ENCODE results near the gene TRIAP1.

TRIAP1 gene

DNA sequence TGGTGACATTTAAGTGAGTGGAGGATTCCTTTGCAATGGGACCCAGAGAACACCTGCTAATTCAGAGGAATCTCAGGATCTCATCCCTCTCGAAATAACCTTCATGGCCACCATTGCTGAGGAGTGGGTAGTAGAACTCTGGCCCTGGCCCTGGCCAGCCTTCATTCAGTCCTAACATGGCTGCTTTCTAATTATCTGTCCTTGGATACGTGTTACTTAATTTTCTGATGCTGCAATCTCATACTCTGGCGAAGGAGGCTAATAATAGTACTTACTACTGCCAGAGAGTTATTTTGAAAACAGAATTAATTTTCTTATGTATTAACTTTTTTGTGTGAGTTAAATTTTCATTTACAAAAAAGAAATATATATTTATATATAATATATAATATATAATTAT, 20.4 kb downstream of the TRIAP1 start:
- DNase-seq = no peak

DNA sequence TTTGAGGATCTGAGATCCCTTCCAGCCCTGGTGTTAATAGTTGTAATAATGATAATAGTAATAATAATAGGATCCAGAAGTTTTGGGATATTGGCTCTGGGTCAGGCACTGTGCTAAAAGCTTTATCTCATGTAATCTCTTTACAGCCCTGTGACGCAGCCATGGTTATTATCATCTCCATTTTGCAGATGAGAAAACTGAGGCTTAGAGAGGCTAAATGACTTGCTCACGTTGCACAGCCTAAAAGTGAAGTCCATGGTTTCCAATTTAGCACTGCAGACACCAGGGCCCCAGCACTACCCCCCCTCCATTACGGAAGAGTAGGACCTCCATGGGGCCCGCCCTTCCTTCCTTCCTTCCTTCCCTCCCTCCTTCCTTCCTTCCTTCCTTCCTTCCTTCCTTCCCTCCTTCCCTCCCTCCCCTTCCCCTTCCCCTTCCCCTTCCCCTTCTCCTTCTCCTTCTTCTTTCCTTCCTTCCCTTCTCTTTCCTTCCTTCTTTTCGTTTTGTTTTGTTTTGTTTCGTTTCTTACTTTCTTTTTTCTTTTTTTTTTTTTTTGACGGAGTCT, 23.2 kb downstream of the TRIAP1 start:
- no peak for DNase-seq

GRCh38 chr12:120421701-120422100, 24.5 kb downstream of the TRIAP1 start:
- no peak for DNase-seq

DNA sequence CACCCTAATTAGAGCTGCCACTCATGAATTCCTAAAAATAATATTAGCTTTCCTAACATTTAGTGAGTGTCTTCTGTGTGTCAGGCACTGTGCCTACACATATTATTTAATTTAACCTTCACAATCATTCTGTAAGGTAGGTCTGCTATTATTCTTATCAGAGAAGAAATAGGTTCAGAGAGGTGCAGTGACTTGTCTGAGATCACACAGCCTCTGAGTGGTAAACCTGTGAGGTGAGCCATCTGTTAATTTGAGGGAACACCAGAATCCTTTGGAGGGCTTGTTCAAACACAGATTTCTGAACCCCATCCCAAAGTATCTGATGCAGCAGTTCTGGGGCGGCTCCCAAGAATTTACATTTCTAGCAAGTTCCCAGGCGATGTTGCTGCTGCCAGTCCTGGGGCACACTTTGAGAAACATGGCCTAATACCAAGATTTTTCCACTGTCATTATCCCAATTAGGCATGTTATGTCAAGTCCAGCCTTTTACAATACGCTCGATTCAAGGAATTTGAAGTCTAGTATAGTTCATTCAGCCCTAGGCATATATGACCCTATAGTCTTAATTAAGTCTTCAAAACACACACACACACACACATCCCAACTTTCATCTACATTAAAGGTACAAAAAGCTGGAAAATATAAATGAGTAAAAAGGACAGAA, 28.1 kb downstream of the TRIAP1 start:
- DNase-seq = no peak

- no peak for DNase-seq
Observed at GRCh38 chr12:120416490-120417216, 29.5 kb downstream of the TRIAP1 start.

DNA sequence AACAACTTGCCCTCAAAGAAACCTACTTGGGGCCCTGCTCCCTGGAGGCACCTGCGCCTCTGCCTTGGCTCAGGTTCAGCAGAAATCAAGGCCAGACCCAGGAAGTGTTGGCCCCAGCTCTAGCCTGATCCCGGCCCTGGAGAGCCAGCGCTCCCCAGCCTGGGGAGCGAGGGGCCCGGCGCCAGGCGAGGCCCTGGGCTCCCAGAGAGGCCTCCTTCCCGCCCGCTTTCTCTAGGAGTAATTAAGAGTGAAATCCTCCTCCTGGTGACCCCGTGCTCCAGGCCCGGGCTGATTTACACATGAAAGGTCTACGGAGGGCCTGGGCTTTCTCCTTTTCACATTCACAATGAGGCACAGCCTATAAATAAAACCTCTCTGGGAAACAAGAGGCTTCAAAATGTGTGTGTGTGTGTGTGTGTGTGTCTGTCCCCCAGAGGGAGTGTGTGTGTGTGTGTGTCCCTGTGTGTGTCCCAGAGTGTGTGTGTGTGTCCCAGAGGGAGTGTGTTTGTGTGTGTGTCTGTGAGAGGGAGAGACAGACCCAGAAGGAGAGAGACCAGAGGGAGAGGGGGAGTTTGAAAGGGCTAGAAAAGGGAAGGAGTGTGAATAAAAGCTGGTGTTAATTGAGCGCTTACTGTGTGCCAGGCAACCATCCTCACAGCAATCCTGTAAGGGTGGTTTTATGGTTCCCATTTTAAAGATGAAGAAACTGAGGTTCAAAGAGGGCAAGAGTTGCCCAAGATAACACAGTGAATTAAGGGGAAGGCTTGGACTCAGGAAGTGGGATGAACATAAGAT, 32.1 kb downstream of the TRIAP1 start:
- DNase-seq = no peak

DNA sequence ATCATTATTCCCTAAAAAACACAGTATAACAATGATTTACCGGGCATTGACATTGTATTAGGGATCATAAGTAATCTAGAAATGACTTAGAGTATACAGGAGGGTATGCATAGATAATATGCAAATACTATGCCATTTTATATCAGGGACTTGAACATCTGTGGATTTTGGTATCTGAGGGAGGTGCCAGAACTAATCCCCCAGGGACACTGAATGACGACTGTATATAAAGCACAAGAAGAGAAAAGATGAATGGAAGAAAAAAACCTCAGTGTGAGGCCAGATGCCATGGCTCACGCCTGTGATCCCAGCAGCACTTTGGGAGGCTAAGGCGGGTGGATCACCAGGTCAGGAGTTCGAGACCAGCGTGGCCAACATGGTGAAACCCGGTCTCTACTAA, 33.8 kb downstream of the TRIAP1 start:
- DNase-seq = no peak

- DNase-seq = no peak
Observed at GRCh38 chr12:120408771-120409170, 37.4 kb downstream of the TRIAP1 start.

DNA sequence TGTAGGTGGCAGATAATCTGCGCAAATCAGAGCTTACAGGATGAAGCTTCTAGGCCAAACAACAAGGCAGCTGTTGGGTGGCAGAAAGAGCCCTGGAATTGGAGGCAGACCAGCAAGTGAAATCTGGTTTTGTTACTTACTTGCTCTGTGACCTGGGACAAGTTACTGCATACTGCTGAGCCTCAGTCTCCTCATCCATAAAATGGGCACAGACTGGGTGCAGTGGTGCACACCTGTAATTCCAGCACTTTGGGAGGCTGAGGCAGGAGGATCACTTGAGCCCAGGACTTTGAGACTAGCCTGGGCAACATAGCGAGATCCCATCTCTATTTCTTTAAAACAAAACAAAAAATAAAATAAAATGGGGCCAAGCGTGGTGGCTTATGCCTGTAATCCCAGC, 39.6 kb downstream of the TRIAP1 start:
- no peak for DNase-seq

- no peak for DNase-seq
Observed at GRCh38 chr12:120406069-120406468, 40.1 kb downstream of the TRIAP1 start.

DNA sequence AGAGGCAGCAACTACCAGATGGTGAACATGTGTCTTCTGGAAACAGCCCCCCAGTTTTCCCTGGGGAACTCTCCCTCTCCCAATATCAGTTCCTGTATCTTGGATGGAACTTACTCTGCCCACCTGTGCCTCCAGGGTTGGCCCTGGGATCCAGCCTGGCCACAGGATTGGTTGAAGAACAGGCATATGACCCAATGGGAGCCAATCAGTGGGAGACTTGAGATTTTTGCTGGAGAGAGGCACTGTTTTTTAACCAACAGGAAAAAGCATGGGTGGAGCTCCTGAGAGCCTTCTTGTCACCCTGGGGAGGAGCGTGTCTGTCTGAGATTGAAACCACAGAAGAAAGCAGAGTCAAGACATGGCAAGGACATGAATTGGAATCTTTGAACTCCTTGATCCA, 41.9 kb downstream of the TRIAP1 start:
- no peak for DNase-seq

GRCh38 chr12:120403869-120404268, 42.3 kb downstream of the TRIAP1 start:
- DNase-seq = no peak

GRCh38 chr12:120402217-120402616, 44.0 kb downstream of the TRIAP1 start:
- DNase-seq = no peak

DNA sequence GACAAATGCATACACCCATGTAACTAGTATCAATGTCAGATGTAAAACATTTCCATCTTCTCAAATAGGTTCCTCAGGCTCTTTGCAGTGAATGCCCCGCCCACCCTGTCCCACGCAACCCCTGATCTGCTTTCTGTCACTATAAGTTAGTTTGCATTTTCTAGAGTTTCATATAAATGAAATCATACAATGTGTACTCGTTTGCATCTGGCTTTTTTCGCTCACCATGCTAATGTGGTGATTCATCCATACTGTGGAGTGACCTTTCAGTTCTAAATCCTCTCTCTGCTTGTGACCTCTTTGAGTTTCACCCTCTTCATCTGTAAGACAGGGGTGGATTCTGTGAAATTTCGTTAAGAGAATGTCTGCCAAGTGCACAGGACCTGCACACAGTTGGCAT, 46.7 kb downstream of the TRIAP1 start:
- DNase-seq = no peak

GRCh38 chr12:120397824-120398540, 48.2 kb downstream of the TRIAP1 start:
- DNase-seq = no peak

DNA sequence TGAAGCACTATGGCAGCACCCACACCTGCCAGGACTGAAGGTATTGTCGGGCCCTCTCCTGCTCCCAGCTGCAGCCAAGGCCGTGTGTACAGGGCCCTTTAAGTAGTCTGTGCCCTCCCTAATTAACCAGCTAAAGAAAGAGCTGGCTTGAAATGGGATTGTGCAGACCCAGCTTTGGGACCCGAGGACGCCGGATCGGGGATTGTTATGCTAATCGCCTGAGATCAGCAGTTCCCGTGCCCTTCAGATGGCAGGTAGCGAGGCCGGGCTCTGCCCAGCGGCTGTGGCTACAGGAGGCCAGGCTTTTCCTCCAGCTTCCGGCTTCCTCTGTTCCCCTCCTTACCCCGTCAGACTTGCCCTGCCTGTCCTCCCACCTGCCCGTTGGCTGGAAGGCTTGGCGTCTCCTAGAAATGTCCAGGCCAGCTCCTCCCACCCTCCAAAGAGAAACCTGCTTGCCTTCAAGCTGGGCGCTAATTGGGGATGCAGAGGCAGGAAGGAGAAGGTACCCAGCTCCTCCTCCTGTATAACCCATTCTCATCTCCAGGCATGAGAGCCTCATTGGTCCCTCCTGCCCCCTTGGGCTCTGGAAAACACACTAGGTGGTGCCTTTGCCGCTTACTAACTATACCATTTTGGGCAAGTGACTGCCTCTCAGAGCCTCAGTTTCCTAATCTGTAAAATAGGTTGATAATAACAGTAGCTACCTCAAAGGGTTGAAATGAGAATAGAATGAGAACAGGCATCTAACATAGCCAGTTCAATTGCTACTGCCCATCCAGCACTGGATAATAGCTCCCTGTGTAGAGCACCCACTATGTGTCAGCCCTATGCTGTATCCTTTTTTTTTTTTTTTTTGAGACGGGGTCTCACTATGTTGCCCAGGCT, 51.5 kb downstream of the TRIAP1 start:
- DNase-seq = no peak
